H1 (cell line): ENCODE results near the gene EGFL6. TPM values are rescaled to one million over a fixed set of nuclear protein-coding genes. Genes with fewer than 3 reads are reported as not detected.

Experiments
- ASH2L ChIP-seq: fragments of 200-600, 300-600 bp; sonication (generic); IDR thresholded peaks from one replicate; pipeline ENCODE4 v1.7.1; 2017; ENCODE audit warnings: low read length
- JUN ChIP-seq: IDR thresholded peaks from 2 replicates; pipeline ENCODE4 v1.6.1; 2011; ENCODE audit warnings: low read depth, mild to moderate bottlenecking, improper control_type of control experiment, low read length
- polyA plus RNA-seq, 7 experiments: library from polyadenylated mRNA; depleted of rRNA in 3 of 7; stranded (reverse) in 5 of 7; unstranded in 2 of 7; fragments of >200 nt in 5 of 7; fragments of 200-250 nt in 2 of 7; gene quantifications; 1 replicate in 5 of 7; 2 replicates in 1 of 7; 4 replicates in 1 of 7; pipeline versions ENCODE4 v1.2.1 to v1.2.3, GENCODE V29; 2011 to 2013; ENCODE audit warnings: missing spikeins in 2 of 7, mixed read lengths in 2 of 7
- total RNA-seq: library from RNA; stranded (reverse); fragmentation: NEBNext Ultra II Directional; extraction: Animal tissue kit (Norgen Biotek cat#: 25700); gene quantifications from 2 replicates; pipeline ENCODE4 v1.2.1, GENCODE V29; 2021
- TF ChIP-seq, protein P1 (sequence below): IDR thresholded peaks from 2 replicates; pipeline ENCODE4 v1.6.1; 2012; ENCODE audit warnings: inconsistent platforms

Gene EGFL6
- total and polyA plus RNA-seq, 2 of the 8 experiments (the other 6 are each of a cell fraction or from before 2014, with no cell fraction given) = 0.93 to 1.1 TPM

DNA sequence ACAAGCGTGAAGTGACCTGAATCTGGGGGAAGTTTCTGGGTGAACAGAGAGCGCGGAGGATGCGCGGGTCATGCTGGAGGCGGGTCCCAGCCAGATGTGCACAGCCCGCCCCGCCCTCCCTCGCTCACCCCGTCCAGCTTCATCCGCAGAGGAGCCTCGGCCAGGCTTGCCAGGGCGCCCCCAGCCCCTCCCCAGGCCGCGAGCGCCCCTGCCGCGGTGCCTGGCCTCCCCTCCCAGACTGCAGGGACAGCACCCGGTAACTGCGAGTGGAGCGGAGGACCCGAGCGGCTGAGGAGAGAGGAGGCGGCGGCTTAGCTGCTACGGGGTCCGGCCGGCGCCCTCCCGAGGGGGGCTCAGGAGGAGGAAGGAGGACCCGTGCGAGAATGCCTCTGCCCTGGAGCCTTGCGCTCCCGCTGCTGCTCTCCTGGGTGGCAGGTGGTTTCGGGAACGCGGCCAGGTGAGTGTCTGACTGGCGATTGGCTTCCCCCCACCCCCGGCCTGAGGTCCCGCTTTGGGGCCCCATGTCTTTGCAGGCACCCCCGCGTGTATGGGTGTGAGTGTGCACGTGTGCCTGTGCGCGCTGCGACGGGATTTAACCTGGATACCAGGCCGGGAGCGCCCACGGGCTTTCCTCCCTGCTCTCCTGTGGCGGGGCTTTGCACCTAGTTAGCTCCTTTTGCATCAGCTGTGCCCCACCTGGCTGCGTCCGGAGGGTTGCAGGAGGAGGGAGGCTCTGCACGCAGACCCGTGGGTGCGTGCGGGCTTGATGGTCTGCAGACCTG, at the start of gene EGFL6 (continued):
- TF ChIP-seq, protein P1, sequence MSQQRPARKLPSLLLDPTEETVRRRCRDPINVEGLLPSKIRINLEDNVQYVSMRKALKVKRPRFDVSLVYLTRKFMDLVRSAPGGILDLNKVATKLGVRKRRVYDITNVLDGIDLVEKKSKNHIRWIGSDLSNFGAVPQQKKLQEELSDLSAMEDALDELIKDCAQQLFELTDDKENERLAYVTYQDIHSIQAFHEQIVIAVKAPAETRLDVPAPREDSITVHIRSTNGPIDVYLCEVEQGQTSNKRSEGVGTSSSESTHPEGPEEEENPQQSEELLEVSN = peak; percentile 19; the same call in 1 of the 2 replicates
- TF ChIP-seq ASH2L = peak; percentile 34
- no peak for TF ChIP-seq JUN
- TF ChIP-seq, all 59 proteins: peak for 6
